Measurements from ENCODE around the gene CST4.

Gene CST4

GRCh38 chr20:23700931-23701330, 12.1 kb upstream of the CST4 start:
- TF ChIP-seq SNAI2 (CRISPR knock-in tag; IDR thresholded peaks at IDR 0.05) (no peak), ESRRG (CRISPR knock-in tag; IDR thresholded peaks at IDR 0.05) (no peak), ZNF8 (CRISPR knock-in tag; IDR thresholded peaks at IDR 0.05) (no peak), POU6F1 (CRISPR knock-in tag; IDR thresholded peaks at IDR 0.05; ENCODE audit: borderline replicate concordance, low read depth) (no peak), ARNTL (CRISPR knock-in tag; IDR thresholded peaks at IDR 0.05; ENCODE audit: borderline replicate concordance, low read depth) (no peak), GLIS3 (CRISPR knock-in tag; IDR thresholded peaks at IDR 0.05) (no peak), ZC3H10 (CRISPR knock-in tag; IDR thresholded peaks at IDR 0.05) (no peak), ZFP3 (CRISPR knock-in tag; IDR thresholded peaks at IDR 0.05) (no peak), CREB5 (CRISPR knock-in tag; IDR thresholded peaks at IDR 0.05; ENCODE audit: low read depth) (no peak), PPARA (CRISPR knock-in tag; IDR thresholded peaks at IDR 0.05; ENCODE audit: borderline replicate concordance) (no peak), CSDC2 (CRISPR knock-in tag; IDR thresholded peaks at IDR 0.05) (no peak), RARB (CRISPR knock-in tag; IDR thresholded peaks at IDR 0.05) (no peak), TOX (CRISPR knock-in tag; IDR thresholded peaks at IDR 0.05; ENCODE audit: borderline replicate concordance) (no peak), ZFP30 (CRISPR knock-in tag; IDR thresholded peaks at IDR 0.05) (no peak), BACH2 (CRISPR knock-in tag; IDR thresholded peaks at IDR 0.05; ENCODE audit: borderline replicate concordance) (no peak), CSRNP3 (CRISPR knock-in tag; IDR thresholded peaks at IDR 0.05) (no peak), ZNF565 (CRISPR knock-in tag; conservative IDR thresholded peaks at IDR 0.05; ENCODE audit: low read depth) (no peak), TCF4 (CRISPR knock-in tag; IDR thresholded peaks at IDR 0.05; ENCODE audit: borderline replicate concordance) (no peak)
- TF ChIP-seq, protein P1, sequence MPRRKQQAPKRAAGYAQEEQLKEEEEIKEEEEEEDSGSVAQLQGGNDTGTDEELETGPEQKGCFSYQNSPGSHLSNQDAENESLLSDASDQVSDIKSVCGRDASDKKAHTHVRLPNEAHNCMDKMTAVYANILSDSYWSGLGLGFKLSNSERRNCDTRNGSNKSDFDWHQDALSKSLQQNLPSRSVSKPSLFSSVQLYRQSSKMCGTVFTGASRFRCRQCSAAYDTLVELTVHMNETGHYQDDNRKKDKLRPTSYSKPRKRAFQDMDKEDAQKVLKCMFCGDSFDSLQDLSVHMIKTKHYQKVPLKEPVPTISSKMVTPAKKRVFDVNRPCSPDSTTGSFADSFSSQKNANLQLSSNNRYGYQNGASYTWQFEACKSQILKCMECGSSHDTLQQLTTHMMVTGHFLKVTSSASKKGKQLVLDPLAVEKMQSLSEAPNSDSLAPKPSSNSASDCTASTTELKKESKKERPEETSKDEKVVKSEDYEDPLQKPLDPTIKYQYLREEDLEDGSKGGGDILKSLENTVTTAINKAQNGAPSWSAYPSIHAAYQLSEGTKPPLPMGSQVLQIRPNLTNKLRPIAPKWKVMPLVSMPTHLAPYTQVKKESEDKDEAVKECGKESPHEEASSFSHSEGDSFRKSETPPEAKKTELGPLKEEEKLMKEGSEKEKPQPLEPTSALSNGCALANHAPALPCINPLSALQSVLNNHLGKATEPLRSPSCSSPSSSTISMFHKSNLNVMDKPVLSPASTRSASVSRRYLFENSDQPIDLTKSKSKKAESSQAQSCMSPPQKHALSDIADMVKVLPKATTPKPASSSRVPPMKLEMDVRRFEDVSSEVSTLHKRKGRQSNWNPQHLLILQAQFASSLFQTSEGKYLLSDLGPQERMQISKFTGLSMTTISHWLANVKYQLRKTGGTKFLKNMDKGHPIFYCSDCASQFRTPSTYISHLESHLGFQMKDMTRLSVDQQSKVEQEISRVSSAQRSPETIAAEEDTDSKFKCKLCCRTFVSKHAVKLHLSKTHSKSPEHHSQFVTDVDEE (CRISPR knock-in tag; IDR thresholded peaks at IDR 0.05) = no peak
- TF ChIP-seq, protein P2, sequence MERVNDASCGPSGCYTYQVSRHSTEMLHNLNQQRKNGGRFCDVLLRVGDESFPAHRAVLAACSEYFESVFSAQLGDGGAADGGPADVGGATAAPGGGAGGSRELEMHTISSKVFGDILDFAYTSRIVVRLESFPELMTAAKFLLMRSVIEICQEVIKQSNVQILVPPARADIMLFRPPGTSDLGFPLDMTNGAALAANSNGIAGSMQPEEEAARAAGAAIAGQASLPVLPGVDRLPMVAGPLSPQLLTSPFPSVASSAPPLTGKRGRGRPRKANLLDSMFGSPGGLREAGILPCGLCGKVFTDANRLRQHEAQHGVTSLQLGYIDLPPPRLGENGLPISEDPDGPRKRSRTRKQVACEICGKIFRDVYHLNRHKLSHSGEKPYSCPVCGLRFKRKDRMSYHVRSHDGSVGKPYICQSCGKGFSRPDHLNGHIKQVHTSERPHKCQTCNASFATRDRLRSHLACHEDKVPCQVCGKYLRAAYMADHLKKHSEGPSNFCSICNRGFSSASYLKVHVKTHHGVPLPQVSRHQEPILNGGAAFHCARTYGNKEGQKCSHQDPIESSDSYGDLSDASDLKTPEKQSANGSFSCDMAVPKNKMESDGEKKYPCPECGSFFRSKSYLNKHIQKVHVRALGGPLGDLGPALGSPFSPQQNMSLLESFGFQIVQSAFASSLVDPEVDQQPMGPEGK (CRISPR knock-in tag; IDR thresholded peaks at IDR 0.05; ENCODE audit: borderline replicate concordance) = no peak
- ATAC-seq = no peak

DNA sequence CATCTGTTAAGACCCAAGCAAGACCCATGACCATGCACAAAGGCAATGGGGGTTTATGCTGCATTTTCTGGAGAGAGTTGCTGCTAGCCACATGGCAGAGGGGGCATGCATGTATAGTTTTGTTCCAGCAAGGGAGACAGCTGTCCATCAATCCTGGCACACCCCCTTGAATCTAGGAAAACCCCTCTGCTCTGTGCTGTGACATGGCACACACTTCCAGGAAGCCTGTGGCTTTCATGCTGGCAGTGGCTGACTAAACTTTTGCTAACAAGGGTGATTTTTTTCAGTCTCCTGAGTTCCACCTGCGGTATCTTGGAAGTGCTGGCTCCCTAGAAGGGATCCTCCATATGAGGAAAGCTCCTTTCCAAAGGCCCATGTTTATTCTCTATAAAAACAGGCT, 9.1 kb upstream of the CST4 start:
- no peak for ATAC-seq
- TF ChIP-seq ZNF565 (CRISPR knock-in tag; conservative IDR thresholded peaks at IDR 0.05; ENCODE audit: low read depth) = no peak
- TF ChIP-seq ZNF70 (CRISPR knock-in tag; IDR thresholded peaks at IDR 0.05) = no peak
- no peak for TF ChIP-seq POU6F1 (CRISPR knock-in tag; IDR thresholded peaks at IDR 0.05; ENCODE audit: borderline replicate concordance, low read depth)
- TF ChIP-seq ZFP3 (CRISPR knock-in tag; IDR thresholded peaks at IDR 0.05) = no peak
- TF ChIP-seq RARB (CRISPR knock-in tag; IDR thresholded peaks at IDR 0.05) = no peak
- TF ChIP-seq ESRRG (CRISPR knock-in tag; IDR thresholded peaks at IDR 0.05) = no peak
- no peak for TF ChIP-seq OSR1 (CRISPR knock-in tag; IDR thresholded peaks at IDR 0.05)
- TF ChIP-seq TOX (CRISPR knock-in tag; IDR thresholded peaks at IDR 0.05; ENCODE audit: borderline replicate concordance) = no peak
- TF ChIP-seq, protein P2 (CRISPR knock-in tag; IDR thresholded peaks at IDR 0.05; ENCODE audit: borderline replicate concordance) = no peak
- no peak for TF ChIP-seq CREB5 (CRISPR knock-in tag; IDR thresholded peaks at IDR 0.05; ENCODE audit: low read depth)
- TF ChIP-seq GLIS3 (CRISPR knock-in tag; IDR thresholded peaks at IDR 0.05) = no peak
- no peak for TF ChIP-seq ISL1 (CRISPR knock-in tag; IDR thresholded peaks at IDR 0.05)
- no peak for TF ChIP-seq ZFP30 (CRISPR knock-in tag; IDR thresholded peaks at IDR 0.05)
- no peak for TF ChIP-seq SNAI2 (CRISPR knock-in tag; IDR thresholded peaks at IDR 0.05)

All from SK-N-SH treated with all-trans-retinoic acid at 6 μM for 48 hours (cell line).